ENCODE data around the gene BTN1A1. TPM values are rescaled to one million over a fixed set of nuclear protein-coding genes. Genes with fewer than 3 reads are reported as not detected.

Gene BTN1A1
- total RNA-seq, 3 donors from 2014 or later: 0.10 TPM; not detected in 2

- peak; percentile 58 to 69 for ATAC-seq
These were observed 50.3 kb downstream of the BTN1A1 start for GRCh38 chr6:26550250-26550993.

GRCh38 chr6:26552205-26552604 lies 52.1 kb downstream of the BTN1A1 start:
- H3K27me3 Mint-ChIP-seq (ENCODE audit: low read depth): no peaks in the 10 kb centered on the region
- ATAC-seq: no peak

More at GRCh38 chr6:26550250-26550993, 50.3 kb downstream of the BTN1A1 start:
- no peaks in the 10 kb centered on the region for H3K9me3 Mint-ChIP-seq
- peak overlapping the region; percentile 92 for H3K4me3 Mint-ChIP-seq
- peak; percentile 24 for DNase-seq
- H3K27me3 Mint-ChIP-seq (ENCODE audit: low read depth): no peaks in the 10 kb centered on the region
- H3K4me1 Mint-ChIP-seq (ENCODE audit: low read depth): peaks cover 13% of the 10 kb centered on the region
- H3K36me3 Mint-ChIP-seq (ENCODE audit: insufficient read depth): peaks cover 12% of the 10 kb centered on the region

DNA sequence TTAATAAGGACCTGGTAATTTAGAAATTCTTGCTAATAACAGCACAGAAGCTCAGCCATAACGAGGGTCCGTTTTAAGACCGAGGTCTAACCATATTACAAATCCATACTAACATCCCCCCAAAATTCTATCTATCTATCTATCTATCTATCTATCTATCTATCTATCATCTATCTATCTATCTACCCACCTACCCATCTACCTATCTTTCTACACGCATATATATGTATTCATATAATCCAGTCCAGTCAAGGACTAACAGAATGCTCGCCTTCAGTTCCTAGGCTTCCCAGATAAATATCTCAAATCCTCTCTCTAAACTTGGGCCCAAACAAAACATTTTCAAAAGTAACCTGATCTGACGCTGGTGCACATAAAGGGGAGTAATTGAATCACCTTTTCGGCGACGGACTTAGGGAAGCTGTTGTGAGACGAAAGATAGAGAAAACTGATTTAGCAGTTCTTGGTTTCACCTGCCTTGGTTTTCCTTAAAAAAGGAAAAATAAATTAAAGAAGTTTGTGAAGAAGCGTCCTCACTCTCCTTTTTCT lies 52.6 kb downstream of the BTN1A1 start:
- Mint-ChIP-seq H3K4me3 (no peak overlapping the region), H3K36me3 (ENCODE audit: insufficient read depth) (no peaks in the 10 kb centered on the region), H3K27me3 (ENCODE audit: low read depth) (no peaks in the 10 kb centered on the region), H3K9me3 (no peaks in the 10 kb centered on the region), H3K4me1 (ENCODE audit: low read depth) (peaks cover 24% of the 10 kb centered on the region)
- DNase-seq (no peak), ATAC-seq (no peak)

More at GRCh38 chr6:26552205-26552604, 52.1 kb downstream of the BTN1A1 start:
- DNase-seq: no peak
- peaks cover 24% of the 10 kb centered on the region for H3K4me1 Mint-ChIP-seq (ENCODE audit: low read depth)
- no peaks in the 10 kb centered on the region for H3K9me3 Mint-ChIP-seq
- no peaks in the 10 kb centered on the region for H3K36me3 Mint-ChIP-seq (ENCODE audit: insufficient read depth)
- no peak overlapping the region for H3K4me3 Mint-ChIP-seq

DNA sequence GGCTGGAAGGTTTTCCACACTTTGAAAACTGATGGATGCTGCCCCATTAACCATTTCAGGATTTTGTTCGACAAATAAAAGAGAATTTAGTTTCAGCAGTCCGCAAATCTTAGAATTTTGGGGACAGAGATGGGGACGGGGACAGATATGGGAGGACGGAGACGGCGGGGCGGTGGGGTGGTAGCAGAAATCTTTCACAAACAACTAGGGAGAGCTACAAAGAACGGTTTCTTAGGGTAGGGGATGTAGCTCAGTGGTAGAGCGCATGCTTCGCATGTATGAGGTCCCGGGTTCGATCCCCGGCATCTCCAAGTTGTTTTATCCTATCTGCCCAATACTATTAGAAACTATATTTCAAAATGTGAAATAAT lies 53.1 kb downstream of the BTN1A1 start:
- Mint-ChIP-seq H3K4me1 (ENCODE audit: low read depth) (peaks cover 24% of the 10 kb centered on the region), H3K27me3 (ENCODE audit: low read depth) (no peaks in the 10 kb centered on the region), H3K9me3 (no peaks in the 10 kb centered on the region), H3K36me3 (ENCODE audit: insufficient read depth) (no peaks in the 10 kb centered on the region), H3K4me3 (no peak overlapping the region)
- ATAC-seq: peak; percentile 57 to 65
- DNase-seq: peak; percentile 78

DNA sequence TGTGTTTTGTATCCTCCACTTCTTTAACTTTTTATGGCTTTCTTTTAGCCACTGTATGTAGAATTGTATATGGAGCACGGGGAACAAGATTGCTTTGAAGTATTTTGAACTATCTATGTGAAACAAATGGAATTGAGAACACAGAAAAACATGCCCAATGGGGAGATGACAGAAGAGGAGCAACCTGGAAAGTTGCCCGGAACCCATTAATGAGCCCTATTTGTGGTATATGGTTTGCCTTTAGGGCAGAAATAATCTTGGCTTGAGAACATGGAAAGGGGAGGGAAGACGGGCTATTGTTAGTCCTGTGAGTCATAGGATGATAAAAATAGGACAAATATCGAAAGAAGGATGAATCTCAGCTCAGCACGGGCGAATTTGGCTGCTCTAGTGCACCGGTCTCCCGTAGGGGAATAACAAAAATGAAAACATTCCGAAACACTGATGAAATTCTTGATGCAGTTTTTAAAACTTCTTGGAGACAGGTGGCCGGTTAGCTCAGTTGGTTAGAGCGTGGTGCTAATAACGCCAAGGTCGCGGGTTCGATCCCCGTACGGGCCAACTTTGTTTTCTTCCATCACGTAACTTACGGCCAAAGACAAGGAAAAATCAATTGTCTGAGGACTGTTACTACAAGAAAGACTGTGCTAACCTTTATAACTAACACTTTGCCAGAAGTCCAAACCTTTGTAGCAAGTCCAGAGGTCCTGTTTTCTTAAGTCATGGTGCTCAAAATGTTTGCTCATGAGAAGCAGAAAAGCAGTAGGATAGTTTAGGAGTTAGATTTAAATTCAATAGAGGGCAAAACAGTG lies 53.7 kb downstream of the BTN1A1 start:
- no peaks in the 10 kb centered on the region for H3K9me3 Mint-ChIP-seq

DNA sequence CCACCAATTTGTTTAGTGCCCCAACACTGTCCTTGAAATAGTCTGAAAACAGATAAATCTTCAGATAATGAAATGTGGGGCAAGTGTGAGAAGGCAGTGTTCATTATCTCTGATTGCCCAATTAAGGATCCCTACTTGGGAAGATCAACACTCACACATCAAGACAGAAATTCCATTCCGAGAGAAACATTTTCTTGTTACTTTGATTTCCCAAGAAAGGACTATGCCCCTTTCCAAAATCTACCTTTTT lies 54.3 kb downstream of the BTN1A1 start:
- no peak for ATAC-seq

More for the DNA sequence above, 53.7 kb downstream of the BTN1A1 start:
- Mint-ChIP-seq H3K4me1 (ENCODE audit: low read depth) (peaks cover 25% of the 10 kb centered on the region), H3K36me3 (ENCODE audit: insufficient read depth) (no peaks in the 10 kb centered on the region), H3K4me3 (no peak overlapping the region), H3K27me3 (ENCODE audit: low read depth) (no peaks in the 10 kb centered on the region)
- ATAC-seq (peak; percentile 45 to 54), DNase-seq (peak; percentile 82)

GRCh38 chr6:26554697-26555504 lies 54.8 kb downstream of the BTN1A1 start:
- peak; percentile 48 for DNase-seq
- Mint-ChIP-seq H3K9me3 (no peaks in the 10 kb centered on the region), H3K4me3 (no peak overlapping the region), H3K27me3 (ENCODE audit: low read depth) (no peaks in the 10 kb centered on the region), H3K36me3 (ENCODE audit: insufficient read depth) (no peaks in the 10 kb centered on the region), H3K4me1 (ENCODE audit: low read depth) (peaks cover 22% of the 10 kb centered on the region)
- peak in 1 of 2 donors; percentile 14 for ATAC-seq

More for the DNA sequence above, 54.3 kb downstream of the BTN1A1 start:
- no peak for DNase-seq
- Mint-ChIP-seq H3K36me3 (ENCODE audit: insufficient read depth) (no peaks in the 10 kb centered on the region), H3K4me3 (no peak overlapping the region), H3K4me1 (ENCODE audit: low read depth) (peaks cover 25% of the 10 kb centered on the region), H3K27me3 (ENCODE audit: low read depth) (no peaks in the 10 kb centered on the region), H3K9me3 (no peaks in the 10 kb centered on the region)

GRCh38 chr6:26555505-26556262 lies 55.6 kb downstream of the BTN1A1 start:
- H3K36me3 Mint-ChIP-seq (ENCODE audit: insufficient read depth): no peaks in the 10 kb centered on the region
- no peaks in the 10 kb centered on the region for H3K27me3 Mint-ChIP-seq (ENCODE audit: low read depth)
- DNase-seq (no peak), ATAC-seq (no peak)
- H3K4me3 Mint-ChIP-seq: peak overlapping the region; percentile 37
- no peaks in the 10 kb centered on the region for H3K9me3 Mint-ChIP-seq
- peaks cover 15% of the 10 kb centered on the region for H3K4me1 Mint-ChIP-seq (ENCODE audit: low read depth)

- Mint-ChIP-seq H3K4me1 (ENCODE audit: low read depth) (peaks cover 15% of the 10 kb centered on the region), H3K36me3 (ENCODE audit: insufficient read depth) (no peaks in the 10 kb centered on the region), H3K27me3 (ENCODE audit: low read depth) (no peaks in the 10 kb centered on the region), H3K4me3 (peak overlapping the region; percentile 37), H3K9me3 (no peaks in the 10 kb centered on the region)
- DNase-seq (peak; percentile 18), ATAC-seq (no peak)
These were observed 56.4 kb downstream of the BTN1A1 start for GRCh38 chr6:26556263-26557070.

Other genes with a start within 250 kb of the BTN1A1 start
- 10 to 100 TPM; 24.9 to 41.2 (median 31.0) TPM for gene BTN3A2, start 135.1 kb upstream of the BTN1A1 start, total RNA-seq
- 10 to 100 TPM in 1 of 3 donors, 1 to 10 TPM in 2; 9.0 to 10.3 (median 9.0) TPM for gene BTN2A2, start 117.2 kb upstream of the BTN1A1 start, total RNA-seq
- 10 to 100 TPM in 2 of 3 donors, 1 to 10 TPM in 1; 9.1 to 11.9 (median 10.8) TPM for gene BTN3A1, start 98.0 kb upstream of the BTN1A1 start, total RNA-seq
- gene BTN3A3, start 59.8 kb upstream of the BTN1A1 start, total RNA-seq: 10 to 100 TPM; 11.5 to 13.9 (median 11.8) TPM
- 10 to 100 TPM; 12.1 to 15.9 (median 12.5) TPM for gene BTN2A1, start 42.3 kb upstream of the BTN1A1 start, total RNA-seq
- 10 to 100 TPM; 63.4 to 73.4 (median 72.0) TPM for gene HMGN4, start 38.1 kb downstream of the BTN1A1 start, total RNA-seq
- 10 to 100 TPM; 49.2 to 51.1 (median 49.5) TPM for gene ABT1, start 96.7 kb downstream of the BTN1A1 start, total RNA-seq
- 1 to 10 TPM; 5.9 to 8.6 (median 8.2) TPM for gene ZNF322, start 159.4 kb downstream of the BTN1A1 start, total RNA-seq

Measured in activated T-cell treated with anti-CD3 and anti-CD28 coated beads, Interleukin-2, amount 50 U/mL, for 4 hours (primary cell).